HL-60 (cell line): ENCODE results near the gene TRAPPC11.

Experiments used
- DNase-seq, 2 experiments: peaks; one replicate each; pipeline ENCODE4 v3.0.0-alpha.2; 2010 to 2020; ENCODE audit warnings: low read depth in 1 of 2, low spot score in 1 of 2
- H3K27ac ChIP-seq: fragments of 250-450 bp; sonication (Bioruptor Pico); replicated peaks from 2 replicates; pipeline ENCODE4 v1.5.1; 2020; ENCODE audit warnings: mild to moderate bottlenecking, moderate library complexity
- H3K27me3 ChIP-seq: fragments of 250-450 bp; sonication (Bioruptor Pico); 2 replicates; pipeline ENCODE4 v1.5.1; 2021; ENCODE audit warnings: mild to moderate bottlenecking, moderate library complexity; ENCODE audit not compliant: insufficient read depth, poor library complexity, severe bottlenecking
- H3K4me3 ChIP-seq: replicated peaks from 2 replicates; pipeline ENCODE4 v1.5.1; 2011; ENCODE audit warnings: mild to moderate bottlenecking, control low read depth, low read length; ENCODE audit not compliant: insufficient read depth
- GABPA ChIP-seq: IDR thresholded peaks from 2 replicates; pipeline ENCODE4 v1.6.1; 2012; ENCODE audit warnings: low read depth
- POLR2AphosphoS5 ChIP-seq: IDR thresholded peaks from 2 replicates; pipeline ENCODE4 v1.6.1; 2012; ENCODE audit warnings: low read depth
- SPI1 ChIP-seq: IDR thresholded peaks from 2 replicates; pipeline ENCODE4 v1.6.1; 2012; ENCODE audit warnings: low read depth, mild to moderate bottlenecking, borderline replicate concordance
- TF ChIP-seq, protein P1 (sequence below): IDR thresholded peaks from one replicate; pipeline ENCODE4 v1.5.1; 2011; ENCODE audit warnings: low read length, control low read depth, inconsistent platforms; ENCODE audit not compliant: insufficient read depth
- TF ChIP-seq, protein P2 (sequence below): IDR thresholded peaks from 2 replicates; pipeline ENCODE4 v1.6.1; 2012; ENCODE audit warnings: low read depth; ENCODE audit not compliant: insufficient replicate concordance

TRAPPC11 gene

DNA sequence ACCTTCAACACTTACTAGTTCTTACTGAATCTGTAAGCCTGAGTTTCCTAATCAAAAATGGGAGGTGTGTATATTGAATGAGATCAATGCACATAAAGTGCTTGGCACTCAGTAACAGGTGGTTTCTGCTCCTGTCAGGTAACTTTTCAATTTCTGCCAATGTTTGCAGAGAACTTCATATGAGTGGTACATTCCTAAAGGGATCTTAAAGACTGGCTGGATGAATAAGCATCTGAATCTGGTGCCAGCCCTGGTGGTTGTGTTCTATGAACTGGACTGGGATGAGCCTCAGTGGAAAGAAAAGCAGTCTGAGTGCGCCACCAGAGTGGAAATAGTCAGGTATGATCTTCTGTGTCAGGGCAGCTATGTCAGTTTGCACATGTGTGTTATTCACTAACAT is 7.0 kb downstream of the TRAPPC11 start:
- no peak overlapping the region for H3K27ac ChIP-seq
- H3K27me3 ChIP-seq = no peaks in the 10 kb centered on the region
- DNase-seq = no peak
- TF ChIP-seq, protein P1, sequence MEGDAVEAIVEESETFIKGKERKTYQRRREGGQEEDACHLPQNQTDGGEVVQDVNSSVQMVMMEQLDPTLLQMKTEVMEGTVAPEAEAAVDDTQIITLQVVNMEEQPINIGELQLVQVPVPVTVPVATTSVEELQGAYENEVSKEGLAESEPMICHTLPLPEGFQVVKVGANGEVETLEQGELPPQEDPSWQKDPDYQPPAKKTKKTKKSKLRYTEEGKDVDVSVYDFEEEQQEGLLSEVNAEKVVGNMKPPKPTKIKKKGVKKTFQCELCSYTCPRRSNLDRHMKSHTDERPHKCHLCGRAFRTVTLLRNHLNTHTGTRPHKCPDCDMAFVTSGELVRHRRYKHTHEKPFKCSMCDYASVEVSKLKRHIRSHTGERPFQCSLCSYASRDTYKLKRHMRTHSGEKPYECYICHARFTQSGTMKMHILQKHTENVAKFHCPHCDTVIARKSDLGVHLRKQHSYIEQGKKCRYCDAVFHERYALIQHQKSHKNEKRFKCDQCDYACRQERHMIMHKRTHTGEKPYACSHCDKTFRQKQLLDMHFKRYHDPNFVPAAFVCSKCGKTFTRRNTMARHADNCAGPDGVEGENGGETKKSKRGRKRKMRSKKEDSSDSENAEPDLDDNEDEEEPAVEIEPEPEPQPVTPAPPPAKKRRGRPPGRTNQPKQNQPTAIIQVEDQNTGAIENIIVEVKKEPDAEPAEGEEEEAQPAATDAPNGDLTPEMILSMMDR = no peak
- TF ChIP-seq GABPA (no peak), POLR2AphosphoS5 (no peak), SPI1 (no peak)
- TF ChIP-seq, protein P2, sequence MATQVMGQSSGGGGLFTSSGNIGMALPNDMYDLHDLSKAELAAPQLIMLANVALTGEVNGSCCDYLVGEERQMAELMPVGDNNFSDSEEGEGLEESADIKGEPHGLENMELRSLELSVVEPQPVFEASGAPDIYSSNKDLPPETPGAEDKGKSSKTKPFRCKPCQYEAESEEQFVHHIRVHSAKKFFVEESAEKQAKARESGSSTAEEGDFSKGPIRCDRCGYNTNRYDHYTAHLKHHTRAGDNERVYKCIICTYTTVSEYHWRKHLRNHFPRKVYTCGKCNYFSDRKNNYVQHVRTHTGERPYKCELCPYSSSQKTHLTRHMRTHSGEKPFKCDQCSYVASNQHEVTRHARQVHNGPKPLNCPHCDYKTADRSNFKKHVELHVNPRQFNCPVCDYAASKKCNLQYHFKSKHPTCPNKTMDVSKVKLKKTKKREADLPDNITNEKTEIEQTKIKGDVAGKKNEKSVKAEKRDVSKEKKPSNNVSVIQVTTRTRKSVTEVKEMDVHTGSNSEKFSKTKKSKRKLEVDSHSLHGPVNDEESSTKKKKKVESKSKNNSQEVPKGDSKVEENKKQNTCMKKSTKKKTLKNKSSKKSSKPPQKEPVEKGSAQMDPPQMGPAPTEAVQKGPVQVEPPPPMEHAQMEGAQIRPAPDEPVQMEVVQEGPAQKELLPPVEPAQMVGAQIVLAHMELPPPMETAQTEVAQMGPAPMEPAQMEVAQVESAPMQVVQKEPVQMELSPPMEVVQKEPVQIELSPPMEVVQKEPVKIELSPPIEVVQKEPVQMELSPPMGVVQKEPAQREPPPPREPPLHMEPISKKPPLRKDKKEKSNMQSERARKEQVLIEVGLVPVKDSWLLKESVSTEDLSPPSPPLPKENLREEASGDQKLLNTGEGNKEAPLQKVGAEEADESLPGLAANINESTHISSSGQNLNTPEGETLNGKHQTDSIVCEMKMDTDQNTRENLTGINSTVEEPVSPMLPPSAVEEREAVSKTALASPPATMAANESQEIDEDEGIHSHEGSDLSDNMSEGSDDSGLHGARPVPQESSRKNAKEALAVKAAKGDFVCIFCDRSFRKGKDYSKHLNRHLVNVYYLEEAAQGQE = no peak
- H3K4me3 ChIP-seq = no peak overlapping the region

DNA sequence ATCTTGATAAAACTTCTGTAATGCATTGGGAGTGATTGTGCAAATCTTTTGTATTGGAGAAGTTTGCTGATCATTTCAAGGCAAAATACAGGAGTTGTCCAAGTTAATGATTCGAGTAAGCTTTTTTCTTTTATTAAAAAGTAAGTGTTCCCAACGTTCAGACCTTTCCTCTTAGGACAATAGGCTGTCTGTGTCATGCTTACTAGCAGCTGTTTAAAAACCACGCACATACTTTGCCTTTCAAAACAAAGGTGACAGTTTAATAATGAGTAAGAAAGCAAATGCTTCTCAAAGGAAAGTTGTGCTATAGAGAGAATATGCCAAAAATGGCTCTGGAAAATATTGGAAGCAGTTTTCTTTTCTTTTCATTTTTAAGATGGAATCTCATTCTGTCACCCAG is 11.2 kb downstream of the TRAPPC11 start:
- no peak for DNase-seq
- no peak overlapping the region for H3K27ac ChIP-seq
- no peaks in the 10 kb centered on the region for H3K27me3 ChIP-seq
- no peak for TF ChIP-seq SPI1
- TF ChIP-seq POLR2AphosphoS5 = no peak
- TF ChIP-seq GABPA = no peak
- TF ChIP-seq, protein P2 = no peak
- TF ChIP-seq, protein P1 = no peak
- H3K4me3 ChIP-seq = no peak overlapping the region

DNA sequence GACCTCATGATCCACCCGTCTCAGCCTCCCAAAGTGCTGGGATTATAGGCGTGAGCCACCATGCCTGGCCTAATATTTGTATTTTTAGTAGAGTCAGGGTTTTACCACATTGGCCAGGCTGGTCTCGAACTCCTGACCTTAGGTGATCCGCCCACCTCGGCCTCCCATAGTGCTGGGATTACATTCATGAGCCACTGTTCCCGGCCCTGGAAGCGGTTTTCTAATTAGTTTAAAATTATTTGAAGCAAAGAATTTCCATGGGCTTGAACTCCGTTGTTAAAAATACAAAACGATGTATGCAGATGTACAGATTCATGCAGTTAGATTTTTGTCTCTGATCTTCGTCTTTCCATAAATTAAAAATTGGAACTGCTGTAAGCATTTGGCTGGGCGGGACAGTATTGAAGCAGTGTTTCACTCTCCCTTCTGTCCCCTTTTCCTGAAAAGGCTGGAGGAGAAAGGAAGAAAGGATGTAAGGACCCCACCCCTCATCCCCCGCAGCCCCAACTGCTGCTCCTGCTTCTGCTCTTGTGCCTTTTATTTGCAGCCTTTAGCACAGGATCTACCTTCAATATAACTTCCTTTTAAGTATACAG is 12.0 kb downstream of the TRAPPC11 start:
- DNase-seq = no peak
- TF ChIP-seq GABPA = no peak
- no peak for TF ChIP-seq SPI1
- TF ChIP-seq POLR2AphosphoS5 = no peak
- TF ChIP-seq, protein P1 = no peak
- TF ChIP-seq, protein P2 = no peak
- no peak overlapping the region for H3K4me3 ChIP-seq
- no peaks in the 10 kb centered on the region for H3K27me3 ChIP-seq
- H3K27ac ChIP-seq = no peak overlapping the region
